AG04449 (cell line): ENCODE measurements around the gene DHRS3.

Source experiments
- CTCF ChIA-PET: fragments of 350-600 bp; formaldehyde crosslinking; extraction: SDS; loops from one replicate; lab custom pipeline; 2021; ENCODE audit warnings: antibody characterized with exemption; lab: Yijun Ruan, JAX
- POLR2A ChIA-PET: fragments of 400-600, 350-600 bp; formaldehyde crosslinking; extraction: SDS; loops from one replicate; lab custom pipeline; 2020; ENCODE audit warnings: antibody characterized with exemption, inconsistent platforms; lab: Yijun Ruan, JAX
- DNase-seq: peaks from one replicate; pipeline ENCODE4 v3.0.0-alpha.2; 2010; ENCODE audit warnings: low read depth, low spot score
- H3K4me3 ChIP-seq: 2 replicates; pipeline ENCODE4 v1.5.1; 2011; ENCODE audit warnings: low read depth, mild to moderate bottlenecking, control low read depth, low read length
- TF ChIP-seq, protein P1 (sequence below): IDR thresholded peaks from one replicate; pipeline ENCODE4 v1.5.1; 2011; ENCODE audit warnings: mild to moderate bottlenecking, moderate library complexity, low read length, control low read depth, inconsistent platforms; ENCODE audit not compliant: insufficient read depth; ENCODE audit errors: missing control alignments

Gene DHRS3

DNA sequence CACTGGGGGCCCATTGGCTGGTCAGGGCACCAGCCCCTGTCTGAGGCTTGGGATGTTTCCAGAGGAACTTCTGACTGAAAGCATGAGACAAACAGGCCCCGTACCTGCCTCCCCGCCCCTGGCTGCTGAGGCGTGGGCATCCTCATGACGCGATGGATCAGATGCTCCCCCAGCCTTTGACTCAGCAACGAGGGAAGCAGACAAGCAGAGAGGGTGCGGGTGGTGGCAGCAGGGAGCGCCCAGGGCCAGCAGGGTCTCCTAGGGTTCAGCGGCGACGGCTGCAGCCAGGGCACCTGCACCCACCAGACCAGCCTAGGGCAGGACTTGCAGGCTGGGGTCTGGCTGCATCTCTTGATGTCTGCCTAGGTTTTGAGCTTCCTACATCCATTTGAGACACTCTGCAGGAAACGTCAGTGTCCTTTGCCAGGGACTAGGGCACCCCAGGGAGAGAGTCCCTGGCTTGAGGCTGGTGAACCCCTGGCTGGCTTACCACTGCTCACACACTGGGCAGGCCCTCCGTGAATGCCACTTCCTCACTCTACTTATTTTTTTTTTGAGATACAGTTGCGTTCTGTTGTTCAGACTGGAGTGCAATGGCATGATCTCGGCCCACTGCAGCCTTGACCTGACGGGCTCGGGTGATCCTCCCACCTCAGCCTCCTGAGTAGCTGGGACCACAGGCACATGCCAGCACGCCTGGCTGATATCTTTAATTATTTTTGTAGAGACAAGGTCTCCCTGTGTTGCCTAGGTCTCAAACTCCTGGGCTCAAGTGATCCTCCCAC lies 63.3 kb downstream of the DHRS3 start:
- H3K4me3 ChIP-seq, result no peak overlapping the region
- no peak for DNase-seq
- ChIA-PET POLR2A (no interaction called here), CTCF (no interaction called here)
- TF ChIP-seq, protein P1, sequence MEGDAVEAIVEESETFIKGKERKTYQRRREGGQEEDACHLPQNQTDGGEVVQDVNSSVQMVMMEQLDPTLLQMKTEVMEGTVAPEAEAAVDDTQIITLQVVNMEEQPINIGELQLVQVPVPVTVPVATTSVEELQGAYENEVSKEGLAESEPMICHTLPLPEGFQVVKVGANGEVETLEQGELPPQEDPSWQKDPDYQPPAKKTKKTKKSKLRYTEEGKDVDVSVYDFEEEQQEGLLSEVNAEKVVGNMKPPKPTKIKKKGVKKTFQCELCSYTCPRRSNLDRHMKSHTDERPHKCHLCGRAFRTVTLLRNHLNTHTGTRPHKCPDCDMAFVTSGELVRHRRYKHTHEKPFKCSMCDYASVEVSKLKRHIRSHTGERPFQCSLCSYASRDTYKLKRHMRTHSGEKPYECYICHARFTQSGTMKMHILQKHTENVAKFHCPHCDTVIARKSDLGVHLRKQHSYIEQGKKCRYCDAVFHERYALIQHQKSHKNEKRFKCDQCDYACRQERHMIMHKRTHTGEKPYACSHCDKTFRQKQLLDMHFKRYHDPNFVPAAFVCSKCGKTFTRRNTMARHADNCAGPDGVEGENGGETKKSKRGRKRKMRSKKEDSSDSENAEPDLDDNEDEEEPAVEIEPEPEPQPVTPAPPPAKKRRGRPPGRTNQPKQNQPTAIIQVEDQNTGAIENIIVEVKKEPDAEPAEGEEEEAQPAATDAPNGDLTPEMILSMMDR, result no peak

DNA sequence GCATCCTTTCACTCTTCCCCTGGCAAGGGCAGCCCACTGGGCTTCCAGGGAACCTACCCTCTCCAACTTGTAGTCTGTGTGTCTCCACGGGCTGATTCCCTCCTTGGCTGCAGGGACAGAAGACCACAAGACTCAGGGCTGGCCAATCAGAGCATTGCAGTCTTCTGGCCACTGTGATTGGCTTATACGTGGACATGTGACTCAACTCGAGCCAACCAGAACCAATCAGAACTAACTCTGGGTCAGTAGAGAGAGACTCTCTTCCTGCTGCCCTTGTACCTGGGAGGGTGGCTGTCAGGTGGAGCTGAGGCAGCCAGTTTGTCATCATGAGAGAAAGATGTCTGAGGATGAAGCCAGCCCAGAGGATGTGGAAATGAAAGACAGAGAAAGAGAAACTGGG lies 64.0 kb downstream of the DHRS3 start:
- TF ChIP-seq, protein P1, result no peak
- no peak for DNase-seq
- POLR2A ChIA-PET, result no interaction called here
- H3K4me3 ChIP-seq, result no peak overlapping the region
- CTCF ChIA-PET, result interaction anchor here (0.9 kb wide), 1 partner anchor 147 kb away, joined by 3 read pairs; no protein-coding TSS in a partner anchor

DNA sequence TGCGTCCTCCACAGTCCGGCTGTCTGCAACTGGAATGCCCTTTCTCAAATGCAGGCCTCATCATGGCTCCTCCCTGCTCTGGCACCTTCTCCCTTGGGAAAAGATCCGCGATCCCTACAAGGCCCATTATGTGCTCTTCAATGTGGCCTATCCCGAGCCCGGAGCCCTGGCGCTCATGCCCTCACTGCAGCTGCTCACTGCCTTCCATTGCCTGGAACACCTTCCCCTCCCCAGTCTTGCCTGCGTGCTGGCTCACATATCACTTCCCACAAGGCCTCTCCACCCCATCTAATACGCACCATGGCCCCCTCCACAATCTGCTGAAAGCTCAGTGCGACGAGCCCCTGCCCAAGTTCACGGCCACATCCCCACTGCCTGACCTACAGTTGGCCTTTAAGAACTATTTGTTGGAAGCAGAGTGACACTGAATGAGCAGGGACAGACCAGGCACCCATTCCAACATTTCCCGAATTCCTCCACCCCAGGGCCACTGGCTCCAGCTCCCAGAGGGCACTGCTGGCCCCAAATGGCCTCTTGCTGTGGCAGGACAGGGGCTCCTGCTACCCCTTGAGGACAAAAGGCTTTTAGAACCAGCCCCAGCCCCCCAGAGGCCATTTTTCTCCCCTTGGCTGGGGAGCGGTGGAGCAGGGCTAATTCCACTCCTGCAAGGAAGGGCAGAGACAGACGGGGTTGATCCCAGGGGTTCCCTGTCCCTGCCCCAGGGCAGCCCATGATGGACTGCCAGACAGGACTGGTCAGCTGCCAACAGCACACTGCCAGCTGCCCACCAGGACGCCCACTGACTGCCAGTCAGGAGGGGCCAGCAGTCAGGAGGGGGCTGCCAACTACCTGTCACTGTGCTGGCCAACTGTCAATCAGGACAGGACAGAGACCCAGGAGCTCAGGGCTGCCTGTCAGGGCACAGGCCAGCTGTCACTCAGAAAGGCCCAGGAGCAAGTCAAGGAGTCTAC lies 64.8 kb downstream of the DHRS3 start:
- CTCF ChIA-PET, result interaction anchor here (0.9 kb wide), 1 partner anchor 146 kb away, joined by 3 read pairs; no protein-coding TSS in a partner anchor
- POLR2A ChIA-PET, result no interaction called here
- DNase-seq, result no peak

DNA sequence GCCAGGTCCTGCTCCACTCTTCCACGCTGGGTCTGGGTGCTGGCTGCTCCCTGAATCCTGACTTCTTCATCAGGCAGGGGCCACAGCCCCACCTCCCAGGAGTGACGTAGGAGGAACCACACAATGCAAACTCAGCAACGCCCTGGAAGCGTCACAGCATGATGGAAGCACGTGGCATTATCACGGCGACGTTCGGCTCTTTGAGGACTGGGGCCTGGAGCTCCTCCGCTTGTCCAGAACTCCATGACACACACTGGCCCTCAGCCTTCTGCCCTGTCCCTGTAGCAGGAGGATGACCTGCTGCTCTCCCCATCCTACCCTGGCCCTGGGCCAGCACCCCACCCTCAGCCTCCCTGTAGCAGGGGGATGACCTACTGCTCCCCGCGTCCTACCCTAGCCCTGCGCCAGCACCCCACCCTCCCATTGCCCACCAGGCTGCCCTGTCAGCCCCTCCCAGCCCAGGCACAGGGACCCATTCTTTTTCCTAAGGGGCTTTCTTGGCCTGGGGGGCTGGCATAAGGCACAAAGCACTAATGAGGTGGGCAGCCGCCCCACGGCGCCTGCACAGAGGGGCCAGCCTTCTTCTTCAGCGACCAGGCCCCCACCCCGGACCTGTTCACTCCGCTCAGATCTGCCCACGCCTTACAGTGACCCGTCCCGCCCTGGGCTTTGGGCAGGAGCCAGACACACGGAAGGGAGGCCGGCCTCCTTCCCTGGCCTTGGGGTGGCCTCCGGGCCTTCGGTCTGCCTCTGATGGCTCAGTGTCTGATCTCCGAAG lies 65.7 kb downstream of the DHRS3 start:
- POLR2A ChIA-PET, result no interaction called here
- no peak overlapping the region for H3K4me3 ChIP-seq
- TF ChIP-seq, protein P1, result no peak

More for the DNA sequence above, 64.8 kb downstream of the DHRS3 start:
- TF ChIP-seq, protein P1, result no peak
- H3K4me3 ChIP-seq, result no peak overlapping the region

DNA sequence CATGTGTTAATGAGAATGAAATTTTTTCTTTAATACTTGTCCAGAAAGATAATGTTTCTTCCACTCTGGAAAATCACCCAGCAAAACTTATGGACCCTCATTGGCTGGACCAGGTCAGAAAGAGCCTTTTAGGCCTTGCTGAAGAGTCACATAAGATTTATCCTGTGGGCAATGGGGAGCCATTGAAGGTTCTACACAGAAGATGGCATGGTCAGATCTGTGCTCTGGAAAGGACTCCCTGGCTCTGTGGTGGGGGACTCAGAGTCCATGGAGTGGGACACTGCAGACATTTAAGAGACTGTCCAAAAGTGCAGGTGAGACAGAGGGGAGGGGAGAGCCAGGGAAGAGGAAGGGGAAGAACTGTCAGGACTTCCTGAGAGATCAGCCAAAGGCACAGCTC lies 66.4 kb downstream of the DHRS3 start:
- DNase-seq, result no peak
- no peak overlapping the region for H3K4me3 ChIP-seq
- POLR2A ChIA-PET, result no interaction called here
- TF ChIP-seq, protein P1, result no peak
- CTCF ChIA-PET, result no interaction called here

More for the DNA sequence above, 65.7 kb downstream of the DHRS3 start:
- no peak for DNase-seq
- CTCF ChIA-PET, result no interaction called here
